ENCODE results near the gene UGT1A4.

UGT1A4 gene

DNA sequence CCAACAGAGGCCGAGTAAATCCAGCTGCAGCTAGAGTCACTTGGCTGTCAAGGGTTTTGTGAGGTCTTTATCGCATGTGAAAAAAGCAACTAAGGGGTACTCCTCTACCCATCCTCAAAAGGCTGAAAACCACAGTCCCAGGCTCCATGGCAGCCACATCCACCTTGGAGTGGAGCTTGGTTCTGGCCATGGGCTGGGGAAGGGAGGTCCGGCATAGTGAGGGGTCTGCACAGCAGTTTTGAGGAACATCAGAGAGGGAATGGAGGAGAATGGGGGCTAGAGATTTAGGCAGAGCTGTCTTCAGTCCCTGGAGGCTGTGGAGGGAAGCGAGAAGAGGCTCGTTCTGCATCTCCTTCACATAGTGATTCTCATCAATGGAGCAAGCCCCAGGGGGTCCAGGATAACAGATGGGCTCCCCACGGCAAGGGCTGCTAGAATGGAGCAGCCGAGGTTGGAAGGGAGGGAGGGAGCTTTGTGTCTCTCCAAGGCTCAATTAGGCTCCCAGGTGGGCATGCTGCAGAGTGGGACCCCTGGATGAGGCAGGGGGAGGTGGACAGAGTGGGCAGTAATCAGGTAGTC, 80.6 kb downstream of the UGT1A4 start:
- TF ChIP-seq EZH2phosphoT487 (IDR thresholded peaks at IDR 0.05; ENCODE audit: borderline replicate concordance), result no peak
- TF ChIP-seq, protein P1, sequence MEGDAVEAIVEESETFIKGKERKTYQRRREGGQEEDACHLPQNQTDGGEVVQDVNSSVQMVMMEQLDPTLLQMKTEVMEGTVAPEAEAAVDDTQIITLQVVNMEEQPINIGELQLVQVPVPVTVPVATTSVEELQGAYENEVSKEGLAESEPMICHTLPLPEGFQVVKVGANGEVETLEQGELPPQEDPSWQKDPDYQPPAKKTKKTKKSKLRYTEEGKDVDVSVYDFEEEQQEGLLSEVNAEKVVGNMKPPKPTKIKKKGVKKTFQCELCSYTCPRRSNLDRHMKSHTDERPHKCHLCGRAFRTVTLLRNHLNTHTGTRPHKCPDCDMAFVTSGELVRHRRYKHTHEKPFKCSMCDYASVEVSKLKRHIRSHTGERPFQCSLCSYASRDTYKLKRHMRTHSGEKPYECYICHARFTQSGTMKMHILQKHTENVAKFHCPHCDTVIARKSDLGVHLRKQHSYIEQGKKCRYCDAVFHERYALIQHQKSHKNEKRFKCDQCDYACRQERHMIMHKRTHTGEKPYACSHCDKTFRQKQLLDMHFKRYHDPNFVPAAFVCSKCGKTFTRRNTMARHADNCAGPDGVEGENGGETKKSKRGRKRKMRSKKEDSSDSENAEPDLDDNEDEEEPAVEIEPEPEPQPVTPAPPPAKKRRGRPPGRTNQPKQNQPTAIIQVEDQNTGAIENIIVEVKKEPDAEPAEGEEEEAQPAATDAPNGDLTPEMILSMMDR (conservative IDR thresholded peaks at IDR 0.05; ENCODE audit: low read length), result no peak
- Histone ChIP-seq H3K9me3 (ENCODE audit: insufficient read depth, low read depth, low read length) (no peaks in the 10 kb centered on the region), H3K4me3 (ENCODE audit: low read length, poor library complexity, severe bottlenecking) (no peak overlapping the region), H3K9me2 (replicated peaks; ENCODE audit: low read depth, low read length) (no peaks in the 10 kb centered on the region), H3K36me3 (ENCODE audit: insufficient read depth, low read length) (no peaks in the 10 kb centered on the region), H3K27me3 (ENCODE audit: insufficient read depth, low read length, poor library complexity, severe bottlenecking) (no peaks in the 10 kb centered on the region), H3K79me2 (ENCODE audit: insufficient read depth, low read length) (no peaks in the 10 kb centered on the region), H3K4me2 (ENCODE audit: low read depth, low read length, poor library complexity, severe bottlenecking) (no peak overlapping the region), H2AFZ (ENCODE audit: low read length) (no peak overlapping the region), H3K9ac (ENCODE audit: low read depth, low read length, poor library complexity, severe bottlenecking) (no peak overlapping the region), H4K20me1 (ENCODE audit: insufficient read depth, low read length, poor library complexity, severe bottlenecking) (no peaks in the 10 kb centered on the region), H3F3A (ENCODE audit: low read depth) (no peaks in the 10 kb centered on the region), H3K4me1 (ENCODE audit: insufficient read depth, low read length, poor library complexity, severe bottlenecking) (no peaks in the 10 kb centered on the region)

DNA sequence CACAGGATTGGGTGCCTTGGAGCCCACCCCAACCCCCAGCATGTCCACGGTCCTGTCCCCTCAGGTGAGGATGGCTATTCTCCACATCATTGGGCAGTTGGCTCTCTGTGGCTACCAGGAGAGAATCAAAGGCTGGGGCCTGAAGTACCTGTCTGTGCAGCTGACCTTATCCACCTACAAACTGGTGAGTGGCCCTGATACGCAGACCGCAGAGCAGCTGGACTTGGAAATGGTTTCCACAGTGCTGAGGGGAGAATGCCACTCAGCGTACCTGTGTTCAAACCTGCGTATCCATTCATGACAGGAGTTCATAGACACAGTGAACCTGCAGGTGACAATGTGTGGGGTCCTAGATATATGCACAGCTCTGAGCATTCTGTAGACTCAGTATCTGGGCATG, 81.2 kb downstream of the UGT1A4 start:
- Histone ChIP-seq H3K36me3 (ENCODE audit: insufficient read depth, low read length) (no peaks in the 10 kb centered on the region), H3K4me1 (ENCODE audit: insufficient read depth, low read length, poor library complexity, severe bottlenecking) (no peaks in the 10 kb centered on the region), H3K9ac (ENCODE audit: low read depth, low read length, poor library complexity, severe bottlenecking) (no peak overlapping the region), H3K4me2 (ENCODE audit: low read depth, low read length, poor library complexity, severe bottlenecking) (no peak overlapping the region), H3K27me3 (ENCODE audit: insufficient read depth, low read length, poor library complexity, severe bottlenecking) (no peaks in the 10 kb centered on the region), H3K9me3 (ENCODE audit: insufficient read depth, low read depth, low read length) (no peaks in the 10 kb centered on the region), H2AFZ (ENCODE audit: low read length) (no peak overlapping the region), H3K9me2 (replicated peaks; ENCODE audit: low read depth, low read length) (no peaks in the 10 kb centered on the region), H4K20me1 (ENCODE audit: insufficient read depth, low read length, poor library complexity, severe bottlenecking) (no peaks in the 10 kb centered on the region), H3F3A (ENCODE audit: low read depth) (no peaks in the 10 kb centered on the region), H3K4me3 (ENCODE audit: low read length, poor library complexity, severe bottlenecking) (no peak overlapping the region), H3K79me2 (ENCODE audit: insufficient read depth, low read length) (no peaks in the 10 kb centered on the region)
- no peak for TF ChIP-seq EZH2phosphoT487 (IDR thresholded peaks at IDR 0.05; ENCODE audit: borderline replicate concordance)
- TF ChIP-seq, protein P1 (conservative IDR thresholded peaks at IDR 0.05; ENCODE audit: low read length), result no peak

DNA sequence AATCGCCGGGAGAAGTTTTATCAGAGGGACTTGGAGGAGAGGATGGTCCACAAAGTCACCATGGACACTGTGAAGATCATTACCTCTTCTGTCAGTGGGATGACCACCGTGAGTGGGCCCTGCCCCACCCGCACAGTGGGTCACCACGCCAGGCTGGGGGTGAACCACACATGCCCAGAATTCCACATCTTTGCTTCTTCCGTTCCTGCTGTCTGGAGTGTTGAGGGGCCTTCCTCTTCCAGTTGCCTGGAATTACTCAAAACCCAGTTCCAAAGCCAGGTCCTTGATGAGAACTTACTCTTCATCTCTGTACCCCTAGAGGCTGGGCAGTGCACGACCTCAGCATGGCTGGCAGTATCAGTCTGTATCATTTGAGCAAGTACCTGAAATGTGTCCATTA, 81.7 kb downstream of the UGT1A4 start:
- Histone ChIP-seq H4K20me1 (ENCODE audit: insufficient read depth, low read length, poor library complexity, severe bottlenecking) (no peaks in the 10 kb centered on the region), H3K4me1 (ENCODE audit: insufficient read depth, low read length, poor library complexity, severe bottlenecking) (no peaks in the 10 kb centered on the region), H3K9me3 (ENCODE audit: insufficient read depth, low read depth, low read length) (no peaks in the 10 kb centered on the region), H3K9me2 (replicated peaks; ENCODE audit: low read depth, low read length) (no peaks in the 10 kb centered on the region), H2AFZ (ENCODE audit: low read length) (no peak overlapping the region), H3K9ac (ENCODE audit: low read depth, low read length, poor library complexity, severe bottlenecking) (no peak overlapping the region), H3K79me2 (ENCODE audit: insufficient read depth, low read length) (no peaks in the 10 kb centered on the region), H3K36me3 (ENCODE audit: insufficient read depth, low read length) (no peaks in the 10 kb centered on the region), H3K4me2 (ENCODE audit: low read depth, low read length, poor library complexity, severe bottlenecking) (no peak overlapping the region), H3F3A (ENCODE audit: low read depth) (no peaks in the 10 kb centered on the region), H3K4me3 (ENCODE audit: low read length, poor library complexity, severe bottlenecking) (no peak overlapping the region), H3K27me3 (ENCODE audit: insufficient read depth, low read length, poor library complexity, severe bottlenecking) (no peaks in the 10 kb centered on the region)
- TF ChIP-seq, protein P1 (conservative IDR thresholded peaks at IDR 0.05; ENCODE audit: low read length), result no peak
- no peak for TF ChIP-seq EZH2phosphoT487 (IDR thresholded peaks at IDR 0.05; ENCODE audit: borderline replicate concordance)

Data from Loucy (cell line).